Activated CD4-positive, CD25-positive, alpha-beta regulatory T cell treated with anti-CD3 and anti-CD28 coated beads, Interleukin-2, amount 50 U/mL, for 16 hours (primary cell): Measurements from ENCODE around the gene TFB2M.
"Not testable (repeated sequence)": the region's sequence is repeated elsewhere in the genome, so short reads cannot be mapped to it uniquely, and the experiment has no call there.

Source experiments
- DNase-seq: peaks from one replicate; pipeline ENCODE4 v3.0.0-alpha.2; 2020; ENCODE audit warnings: low read depth, low spot score

Gene TFB2M

DNA sequence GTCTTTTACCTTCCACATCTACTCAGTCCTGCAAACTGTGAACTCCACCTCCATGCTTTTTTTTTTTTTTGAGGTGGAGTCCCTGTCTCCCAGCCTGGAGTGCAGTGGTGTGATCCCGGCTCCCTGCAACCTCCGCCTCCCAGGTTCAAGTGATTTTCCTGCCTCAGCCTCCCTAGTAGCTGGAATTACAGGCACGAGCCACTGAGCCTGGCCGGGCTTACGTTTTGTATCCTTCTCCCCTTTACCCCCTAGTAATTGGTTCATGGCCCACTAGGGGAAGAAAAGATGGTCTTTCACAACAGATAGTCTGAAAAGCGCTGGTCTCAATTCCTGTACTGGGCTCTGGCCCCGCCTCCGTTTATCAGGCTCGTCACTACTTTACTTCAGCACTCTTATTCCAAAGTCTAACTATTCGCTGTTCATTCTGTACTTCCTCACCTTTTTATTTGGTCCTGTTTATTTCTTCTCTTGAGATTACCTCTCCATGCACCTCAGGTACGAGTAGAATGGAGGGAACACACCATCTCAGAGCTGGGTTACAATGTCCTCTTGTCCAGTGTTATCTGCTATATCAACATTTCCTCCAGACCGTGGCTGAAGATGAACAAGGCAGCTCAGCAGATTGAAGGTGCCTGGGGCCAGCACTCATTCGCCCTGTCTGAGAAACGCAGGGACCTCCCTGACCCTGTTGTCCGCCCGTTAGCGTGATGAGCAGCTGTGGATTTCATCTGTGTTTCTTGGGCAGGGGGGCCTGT, 16.4 kb upstream of the TFB2M start:
- DNase-seq, result no peak

DNA sequence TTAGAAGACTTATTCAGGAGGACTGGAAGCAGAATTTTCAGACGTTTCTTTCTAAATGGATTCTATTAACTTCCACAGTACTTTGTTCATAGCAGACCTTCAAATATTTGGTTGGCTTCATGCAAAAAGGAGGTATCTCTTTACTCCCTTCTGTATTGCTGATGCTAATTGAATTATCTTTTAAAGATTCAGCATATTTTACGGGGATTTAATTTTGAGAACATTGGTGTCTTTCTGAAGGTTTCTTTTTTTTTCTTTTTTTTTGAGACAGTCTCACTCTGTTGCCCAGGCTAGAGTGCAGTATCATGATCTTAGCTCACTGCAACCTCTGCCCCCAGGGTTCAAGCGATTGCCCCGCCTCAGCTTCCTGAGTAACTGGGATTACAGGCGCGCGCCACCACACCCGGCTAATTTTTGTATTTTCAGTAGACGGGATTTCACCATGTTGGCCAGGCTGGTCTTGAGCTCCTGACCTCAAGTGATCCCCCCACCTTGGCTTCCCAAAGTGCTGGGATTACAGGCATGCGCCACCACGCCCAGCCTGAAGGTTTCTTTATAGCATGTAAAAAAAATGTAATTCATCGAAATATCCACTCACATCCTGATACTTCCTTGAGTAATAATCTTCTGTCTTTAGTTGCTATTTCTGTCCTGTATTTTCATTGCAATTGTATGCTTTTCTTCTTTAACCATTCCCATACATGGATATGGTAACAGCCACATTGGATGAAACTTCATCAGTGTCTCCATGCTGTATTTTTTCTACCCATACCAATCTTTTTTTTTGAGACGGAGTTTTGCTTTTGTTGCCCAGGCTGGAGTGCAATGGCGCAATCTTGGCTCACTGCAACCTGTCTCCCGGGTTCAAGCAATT, 14.7 kb upstream of the TFB2M start:
- no peak for DNase-seq

DNA sequence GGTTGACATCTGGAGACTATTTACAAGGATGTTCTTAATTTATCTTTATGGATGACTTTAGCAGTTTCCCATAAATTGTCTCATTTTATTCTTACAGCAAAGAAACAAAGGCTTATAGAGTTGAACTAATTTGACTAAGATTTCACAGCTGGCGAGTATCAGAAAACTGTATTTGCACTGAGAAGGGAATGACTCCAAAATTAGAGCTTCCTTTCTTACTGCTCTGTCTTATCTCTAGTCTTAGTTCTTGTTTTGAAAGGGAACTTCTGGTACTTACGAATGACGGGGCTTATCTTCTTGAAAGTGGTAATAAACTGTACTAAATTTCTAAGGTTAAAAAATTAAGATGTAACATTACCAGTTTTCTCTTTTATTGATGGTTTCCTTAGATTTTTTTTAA, 13.8 kb upstream of the TFB2M start:
- no peak for DNase-seq

- DNase-seq, result no peak
These were observed 11.7 kb upstream of the TFB2M start for GRCh38 chr1:246577720-246578106.

GRCh38 chr1:246577082-246577719, 11.1 kb upstream of the TFB2M start:
- DNase-seq, result no peak

DNA sequence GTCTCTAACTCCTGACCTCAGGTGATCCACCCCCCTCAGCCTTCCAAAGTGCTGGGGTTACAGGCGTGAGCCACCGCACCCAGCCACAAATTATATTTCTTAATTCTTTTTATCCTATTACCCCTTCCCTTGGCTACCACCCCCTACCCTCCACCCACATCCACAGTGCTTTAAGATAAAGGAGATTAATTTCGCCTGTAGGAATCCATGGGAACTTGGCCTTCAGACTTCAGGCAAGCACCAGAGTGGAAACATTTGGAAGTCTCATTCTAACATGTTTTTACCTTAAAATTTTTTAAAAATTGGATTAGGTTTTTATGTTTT, 10.6 kb upstream of the TFB2M start:
- DNase-seq, result no peak

DNA sequence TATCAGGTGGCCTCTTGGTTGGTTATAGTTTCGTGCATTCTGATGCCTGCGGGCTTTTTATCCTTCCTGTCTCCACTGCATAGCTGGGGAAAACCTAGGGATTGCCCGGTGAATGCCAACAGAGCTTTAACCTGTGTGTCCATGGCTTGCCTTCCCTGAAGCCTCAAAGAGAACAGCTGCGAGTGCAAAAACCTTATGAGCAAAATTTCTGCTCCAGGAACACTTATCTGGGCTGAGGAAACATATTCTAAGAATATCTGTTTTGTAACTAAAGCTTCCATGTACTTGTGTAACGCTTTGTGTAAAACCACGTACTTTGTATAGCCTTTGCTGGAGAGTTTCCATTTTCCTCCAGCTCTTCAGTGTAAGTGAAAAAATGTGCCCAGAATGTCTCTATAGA, 7.4 kb upstream of the TFB2M start:
- DNase-seq, result no peak

DNA sequence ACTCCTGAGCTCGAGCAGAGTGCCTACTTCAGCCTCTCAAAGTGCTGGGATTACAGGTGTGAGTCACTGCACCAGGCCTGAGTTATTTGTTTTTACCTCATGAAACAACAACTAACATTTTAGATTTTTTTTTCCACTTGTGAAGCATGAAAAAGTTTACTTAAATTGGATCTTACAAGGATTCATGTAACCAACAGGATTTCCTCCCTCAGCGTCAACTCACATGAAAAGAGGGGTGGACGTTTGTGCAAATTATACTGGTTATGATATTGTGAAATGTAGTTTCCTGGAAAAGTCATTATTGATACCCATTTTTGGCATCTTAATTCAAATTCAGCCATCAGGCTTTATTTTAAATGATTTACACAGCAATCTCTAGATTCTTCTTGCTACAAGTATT, 6.7 kb upstream of the TFB2M start:
- no peak for DNase-seq

GRCh38 chr1:246571953-246572352, 5.9 kb upstream of the TFB2M start:
- DNase-seq, result no peak

- not testable (repeated sequence) for DNase-seq
These were observed 5.2 kb upstream of the TFB2M start for GRCh38 chr1:246571309-246571708.

- DNase-seq, result no peak
These were observed 3.5 kb upstream of the TFB2M start for GRCh38 chr1:246569248-246570238.

DNA sequence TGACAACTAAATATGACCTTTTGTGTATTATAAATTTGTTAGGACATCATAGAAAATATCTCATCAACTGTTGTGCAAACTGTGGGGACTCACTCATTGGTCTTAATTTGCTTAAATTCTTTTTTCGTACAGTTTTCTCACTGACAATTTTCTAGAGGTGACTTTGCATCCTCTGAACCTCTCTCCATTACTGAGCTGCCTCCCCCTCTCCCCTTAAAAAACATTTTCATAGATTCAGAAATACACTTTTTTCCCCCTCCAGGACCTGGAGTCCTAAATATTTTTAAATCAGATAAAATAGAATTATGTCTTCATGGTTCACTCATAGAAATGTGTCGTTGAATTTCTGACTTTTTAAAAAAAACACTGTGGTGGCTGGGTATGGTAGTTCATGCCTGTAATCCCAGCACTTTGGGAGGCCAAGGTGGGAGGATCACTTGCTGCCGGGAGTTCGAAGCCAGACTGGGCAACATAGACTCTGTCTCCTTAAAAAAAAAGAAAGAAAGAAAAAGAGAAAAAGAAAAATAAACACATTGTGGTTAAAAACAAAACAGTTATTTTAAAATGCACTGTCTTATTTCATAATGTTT, 1.7 kb upstream of the TFB2M start:
- DNase-seq, result no peak

GRCh38 chr1:246566813-246567645, 968 bp upstream of the TFB2M start:
- DNase-seq, result no peak

DNA sequence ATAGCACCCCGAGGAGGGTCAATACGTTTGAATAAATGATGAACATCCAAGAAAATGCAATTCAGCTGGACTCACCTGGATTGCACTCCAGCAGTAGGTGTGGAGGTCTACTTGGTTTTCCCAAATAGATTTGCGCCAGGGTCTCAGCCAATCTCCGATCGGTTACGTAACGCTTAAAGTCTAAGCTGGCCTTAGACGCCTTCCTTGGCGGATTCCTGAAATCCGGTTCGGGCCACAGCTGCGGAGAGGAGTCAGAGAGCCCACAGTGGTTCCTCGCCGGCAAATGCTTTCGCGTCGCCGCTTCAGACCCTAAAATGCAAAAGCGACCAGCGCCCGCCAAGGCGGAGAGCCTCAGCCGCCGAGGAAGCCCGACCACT, 322 bp downstream of the TFB2M start:
- DNase-seq, result no peak

DNA sequence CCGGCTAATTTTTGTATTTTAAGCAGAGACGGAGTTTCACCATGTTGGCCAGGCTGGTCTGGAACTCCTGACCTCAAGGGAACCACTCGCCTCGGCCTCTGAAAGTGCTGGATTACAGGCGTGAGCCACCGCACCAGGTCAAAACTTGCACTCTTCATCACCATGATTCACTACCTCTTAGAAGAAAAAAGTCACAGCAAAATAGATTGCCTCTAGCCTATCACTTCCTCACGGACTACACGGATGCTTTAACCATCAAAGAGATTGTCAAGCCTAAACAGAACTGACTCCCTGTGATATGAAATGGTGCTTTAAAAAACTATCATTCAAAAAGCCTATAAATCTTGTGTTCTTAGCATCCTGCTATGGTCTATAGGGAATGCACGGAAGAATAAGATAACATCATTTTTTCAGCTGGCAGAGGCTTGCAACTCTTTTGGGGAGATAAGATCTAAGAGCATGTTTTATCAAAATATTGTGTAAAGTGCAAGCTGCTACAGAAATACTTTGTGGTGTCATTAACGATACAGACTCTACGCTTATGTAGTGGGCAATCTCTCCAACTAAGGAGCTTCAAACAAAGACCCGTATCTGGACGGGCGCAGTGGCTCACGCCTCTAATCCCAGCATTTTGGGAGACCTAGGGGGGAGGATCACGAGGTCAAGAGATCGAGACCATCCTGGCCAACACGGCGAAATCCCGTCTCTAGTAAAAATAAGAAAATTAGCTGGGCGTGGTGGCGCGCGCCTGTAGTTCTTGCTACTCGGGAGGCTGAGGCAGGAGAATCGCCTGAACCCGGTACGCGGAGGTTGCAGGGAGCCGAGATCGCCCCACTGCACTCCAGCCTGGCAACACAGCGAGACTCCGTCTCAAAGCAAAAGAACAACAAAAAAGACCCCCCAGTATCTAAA, 966 bp downstream of the TFB2M start:
- DNase-seq, result no peak

DNA sequence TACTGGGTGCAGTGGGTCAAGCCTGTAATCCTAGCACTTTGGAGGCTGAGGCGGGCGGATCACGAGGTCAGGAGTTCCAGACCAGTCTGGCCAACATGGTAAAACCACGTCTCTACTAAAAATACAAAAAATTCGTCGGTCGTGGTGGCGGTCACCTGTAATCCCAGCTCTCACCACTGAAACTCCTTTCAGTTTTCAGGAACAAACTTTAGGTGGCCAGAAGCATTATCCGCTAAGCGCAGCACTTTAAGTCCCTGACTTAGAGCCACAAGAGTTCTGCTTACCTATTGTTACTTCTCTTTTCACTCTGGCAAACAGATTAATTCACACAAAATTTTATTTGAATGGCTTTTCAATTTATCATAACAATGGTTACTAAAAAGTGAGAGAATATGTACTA, 5.2 kb downstream of the TFB2M start:
- not testable (repeated sequence) for DNase-seq

GRCh38 chr1:246559310-246559709, 6.8 kb downstream of the TFB2M start:
- no peak for DNase-seq

- DNase-seq, result no peak
These were observed 8.0 kb downstream of the TFB2M start for GRCh38 chr1:246558041-246558440.

DNA sequence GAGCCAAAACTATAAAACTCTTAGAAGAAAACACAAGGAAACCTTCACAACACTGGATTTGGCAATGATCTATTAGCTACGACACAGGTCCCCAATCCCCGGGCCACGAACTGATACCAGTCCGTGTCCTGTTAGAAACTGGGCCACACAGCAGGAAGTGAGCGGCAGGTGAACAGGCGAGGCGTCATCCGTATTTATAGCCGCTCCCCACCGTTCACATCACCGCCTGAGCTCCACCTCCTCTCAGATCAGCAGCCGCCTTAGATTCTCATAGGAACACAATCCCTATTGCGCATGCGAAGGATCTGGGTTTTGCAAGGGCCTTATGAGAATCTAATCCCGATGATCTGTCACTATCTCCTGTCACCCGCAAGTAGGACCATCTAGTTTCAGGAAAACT, 11.9 kb downstream of the TFB2M start:
- no peak for DNase-seq
